AG09309 (cell line): Measurements from ENCODE around the gene ADGRB3.
"Not testable (repeated sequence)": the region's sequence is repeated elsewhere in the genome, so short reads cannot be mapped to it uniquely, and the experiment has no call there.

Experiments used
- DNase-seq: peaks from one replicate; pipeline ENCODE4 v3.0.0-alpha.2; 2010; ENCODE audit warnings: low read depth
- H3K4me3 ChIP-seq: 2 replicates; pipeline ENCODE4 v1.5.1; 2011; ENCODE audit warnings: mild to moderate bottlenecking, low read depth, low read length, moderate library complexity; ENCODE audit not compliant: control insufficient read depth
- CTCF ChIP-seq: IDR thresholded peaks from 2 replicates; pipeline ENCODE4 v1.5.1; 2011; ENCODE audit warnings: mild to moderate bottlenecking, low read depth, low read length, inconsistent platforms; ENCODE audit not compliant: insufficient read depth, control insufficient read depth; ENCODE audit errors: missing control alignments

Gene ADGRB3

GRCh38 chr6:69416776-69417175 is 781.7 kb downstream of the ADGRB3 start:
- H3K4me3 ChIP-seq: no peak overlapping the region
- no peak for DNase-seq
- no peak for TF ChIP-seq CTCF

- H3K4me3 ChIP-seq: no peak overlapping the region
- TF ChIP-seq CTCF: no peak
- DNase-seq: no peak
These were observed 786.2 kb downstream of the ADGRB3 start for GRCh38 chr6:69421269-69421668.

GRCh38 chr6:69422020-69422419 is 786.9 kb downstream of the ADGRB3 start:
- TF ChIP-seq CTCF: no peak
- no peak for DNase-seq
- H3K4me3 ChIP-seq: no peak overlapping the region

GRCh38 chr6:69422475-69422874 is 787.4 kb downstream of the ADGRB3 start:
- no peak for DNase-seq

GRCh38 chr6:69423785-69424184 is 788.7 kb downstream of the ADGRB3 start:
- DNase-seq: no peak
- TF ChIP-seq CTCF: no peak
- H3K4me3 ChIP-seq: no peak overlapping the region

More at GRCh38 chr6:69422475-69422874, 787.4 kb downstream of the ADGRB3 start:
- H3K4me3 ChIP-seq: no peak overlapping the region
- no peak for TF ChIP-seq CTCF

GRCh38 chr6:69424581-69424980 is 789.5 kb downstream of the ADGRB3 start:
- TF ChIP-seq CTCF: no peak
- H3K4me3 ChIP-seq: no peak overlapping the region
- DNase-seq: no peak

GRCh38 chr6:69427882-69428281 is 792.8 kb downstream of the ADGRB3 start:
- no peak for TF ChIP-seq CTCF
- no peak overlapping the region for H3K4me3 ChIP-seq
- no peak for DNase-seq

GRCh38 chr6:69432168-69432567 is 797.1 kb downstream of the ADGRB3 start:
- DNase-seq, H3K4me3 ChIP-seq: not testable (repeated sequence)

- DNase-seq, H3K4me3 ChIP-seq: not testable (repeated sequence)
These were observed 798.0 kb downstream of the ADGRB3 start for GRCh38 chr6:69433116-69433515.
